Measurements from ENCODE around the gene MTHFR.
A peak's percentile ranks its signal among the peaks of the same experiment; 100 is the strongest.

Gene MTHFR

GRCh38 chr1:11752359-11753088 is 53.2 kb downstream of the MTHFR start:
- no peak for DNase-seq

GRCh38 chr1:11751087-11751486 is 54.7 kb downstream of the MTHFR start:
- DNase-seq: no peak

GRCh38 chr1:11749996-11750395 is 55.8 kb downstream of the MTHFR start:
- no peak for DNase-seq

- DNase-seq: peak; percentile 16
Observed at GRCh38 chr1:11749203-11749689, 56.5 kb downstream of the MTHFR start.

GRCh38 chr1:11748294-11749202 is 57.2 kb downstream of the MTHFR start:
- no peak for DNase-seq

GRCh38 chr1:11746795-11747487 is 58.8 kb downstream of the MTHFR start:
- no peak for DNase-seq

- DNase-seq: no peak
Observed at GRCh38 chr1:11746092-11746491, 59.7 kb downstream of the MTHFR start.

- no peak for DNase-seq
Observed at GRCh38 chr1:11744287-11744686, 61.5 kb downstream of the MTHFR start.

- no peak for DNase-seq
Observed at GRCh38 chr1:11741919-11742558, 63.7 kb downstream of the MTHFR start.

GRCh38 chr1:11741482-11741881 is 64.3 kb downstream of the MTHFR start:
- no peak for DNase-seq

GRCh38 chr1:11740258-11741192 is 65.2 kb downstream of the MTHFR start:
- DNase-seq: no peak

GRCh38 chr1:11738783-11739182 is 67.0 kb downstream of the MTHFR start:
- no peak for DNase-seq

- DNase-seq: no peak
Observed at GRCh38 chr1:11738096-11738495, 67.7 kb downstream of the MTHFR start.

- peak; percentile 39 for DNase-seq
Observed at GRCh38 chr1:11736746-11737639, 68.8 kb downstream of the MTHFR start.

- DNase-seq: peak; percentile 86
Observed at GRCh38 chr1:11735854-11736745, 69.7 kb downstream of the MTHFR start, which contains the start of gene AGTRAP. TSS of gene AGTRAP (plus strand) at chr1:11736136. CDS start at chr1:11736209, 73 bp downstream.

All from NCI-H146 (cell line).